ENCODE results near the gene HECW1. TPM values are rescaled to one million over a fixed set of nuclear protein-coding genes. Genes with fewer than 3 reads are reported as not detected.
A peak's percentile ranks its signal among the peaks of the same experiment; 100 is the strongest.

The HECW1 gene
- total and polyA plus RNA-seq, 2 experiments from 2014 or later: 11.0 to 21.8 TPM

DNA sequence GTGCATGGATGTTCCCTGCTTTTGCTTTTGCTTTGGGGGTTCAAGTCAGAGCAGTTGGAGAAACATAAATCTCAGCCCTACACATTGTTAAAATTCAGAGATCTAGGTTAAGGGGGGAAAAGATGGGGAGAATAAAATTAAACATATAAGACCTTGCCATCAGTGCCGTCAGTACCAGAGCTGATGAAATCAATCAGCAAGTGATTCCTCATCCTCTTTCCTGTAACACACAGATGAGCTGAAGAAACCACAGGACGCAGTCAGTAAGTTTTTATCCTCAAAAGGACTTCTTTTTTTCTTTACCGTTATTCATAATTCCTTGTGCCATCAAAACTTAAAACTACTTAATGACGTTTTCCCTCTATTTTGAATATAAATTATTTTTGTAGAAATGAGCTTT lies 5.9 kb downstream of the HECW1 start:
- no peak for DNase-seq (ENCODE audit: low spot score)
- no peak for ATAC-seq

More for the DNA sequence above, 5.9 kb downstream of the HECW1 start:
- Histone ChIP-seq H3K4me2 (0 out of 2 replicates have a peak overlapping the region, but pooled peaks have one; percentile 45), H4K20me1 (replicated peaks; ENCODE audit: insufficient read depth) (no peaks in the 10 kb centered on the region), H3K4me3 (no peak overlapping the region), H2AFZ (no peak overlapping the region), H3K4me1 (ENCODE audit: insufficient read depth) (peaks cover 39% of the 10 kb centered on the region), H3K27me3 (ENCODE audit: insufficient read depth) (peaks cover 4% of the 10 kb centered on the region; the same call in 1 of the 2 replicates), H3K9me2 (ENCODE audit: insufficient read depth) (no peaks in the 10 kb centered on the region), H3K79me2 (replicated peaks; ENCODE audit: insufficient read depth) (peaks cover 25% of the 10 kb centered on the region), H3F3A (replicated peaks; ENCODE audit: low read depth) (no peaks in the 10 kb centered on the region), H3K36me3 (ENCODE audit: insufficient read depth) (no peaks in the 10 kb centered on the region), H3K27ac (ENCODE audit: low read depth) (no peak overlapping the region)
- Mint-ChIP-seq H3K36me3 (ENCODE audit: low read depth) (no peaks in the 10 kb centered on the region), H3K27me3 (ENCODE audit: insufficient read depth, low read depth, poor library complexity) (peaks cover 16% of the 10 kb centered on the region), H3K4me3 (no peak overlapping the region), H3K9me3 (no peaks in the 10 kb centered on the region), H3K4me1 (peaks cover 42% of the 10 kb centered on the region), H3K27ac (no peak overlapping the region)
- TF ChIP-seq, protein P1, sequence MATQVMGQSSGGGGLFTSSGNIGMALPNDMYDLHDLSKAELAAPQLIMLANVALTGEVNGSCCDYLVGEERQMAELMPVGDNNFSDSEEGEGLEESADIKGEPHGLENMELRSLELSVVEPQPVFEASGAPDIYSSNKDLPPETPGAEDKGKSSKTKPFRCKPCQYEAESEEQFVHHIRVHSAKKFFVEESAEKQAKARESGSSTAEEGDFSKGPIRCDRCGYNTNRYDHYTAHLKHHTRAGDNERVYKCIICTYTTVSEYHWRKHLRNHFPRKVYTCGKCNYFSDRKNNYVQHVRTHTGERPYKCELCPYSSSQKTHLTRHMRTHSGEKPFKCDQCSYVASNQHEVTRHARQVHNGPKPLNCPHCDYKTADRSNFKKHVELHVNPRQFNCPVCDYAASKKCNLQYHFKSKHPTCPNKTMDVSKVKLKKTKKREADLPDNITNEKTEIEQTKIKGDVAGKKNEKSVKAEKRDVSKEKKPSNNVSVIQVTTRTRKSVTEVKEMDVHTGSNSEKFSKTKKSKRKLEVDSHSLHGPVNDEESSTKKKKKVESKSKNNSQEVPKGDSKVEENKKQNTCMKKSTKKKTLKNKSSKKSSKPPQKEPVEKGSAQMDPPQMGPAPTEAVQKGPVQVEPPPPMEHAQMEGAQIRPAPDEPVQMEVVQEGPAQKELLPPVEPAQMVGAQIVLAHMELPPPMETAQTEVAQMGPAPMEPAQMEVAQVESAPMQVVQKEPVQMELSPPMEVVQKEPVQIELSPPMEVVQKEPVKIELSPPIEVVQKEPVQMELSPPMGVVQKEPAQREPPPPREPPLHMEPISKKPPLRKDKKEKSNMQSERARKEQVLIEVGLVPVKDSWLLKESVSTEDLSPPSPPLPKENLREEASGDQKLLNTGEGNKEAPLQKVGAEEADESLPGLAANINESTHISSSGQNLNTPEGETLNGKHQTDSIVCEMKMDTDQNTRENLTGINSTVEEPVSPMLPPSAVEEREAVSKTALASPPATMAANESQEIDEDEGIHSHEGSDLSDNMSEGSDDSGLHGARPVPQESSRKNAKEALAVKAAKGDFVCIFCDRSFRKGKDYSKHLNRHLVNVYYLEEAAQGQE (IDR thresholded peaks at IDR 0.05; ENCODE audit: unreplicated experiment): no peak
- TF ChIP-seq, protein P2, sequence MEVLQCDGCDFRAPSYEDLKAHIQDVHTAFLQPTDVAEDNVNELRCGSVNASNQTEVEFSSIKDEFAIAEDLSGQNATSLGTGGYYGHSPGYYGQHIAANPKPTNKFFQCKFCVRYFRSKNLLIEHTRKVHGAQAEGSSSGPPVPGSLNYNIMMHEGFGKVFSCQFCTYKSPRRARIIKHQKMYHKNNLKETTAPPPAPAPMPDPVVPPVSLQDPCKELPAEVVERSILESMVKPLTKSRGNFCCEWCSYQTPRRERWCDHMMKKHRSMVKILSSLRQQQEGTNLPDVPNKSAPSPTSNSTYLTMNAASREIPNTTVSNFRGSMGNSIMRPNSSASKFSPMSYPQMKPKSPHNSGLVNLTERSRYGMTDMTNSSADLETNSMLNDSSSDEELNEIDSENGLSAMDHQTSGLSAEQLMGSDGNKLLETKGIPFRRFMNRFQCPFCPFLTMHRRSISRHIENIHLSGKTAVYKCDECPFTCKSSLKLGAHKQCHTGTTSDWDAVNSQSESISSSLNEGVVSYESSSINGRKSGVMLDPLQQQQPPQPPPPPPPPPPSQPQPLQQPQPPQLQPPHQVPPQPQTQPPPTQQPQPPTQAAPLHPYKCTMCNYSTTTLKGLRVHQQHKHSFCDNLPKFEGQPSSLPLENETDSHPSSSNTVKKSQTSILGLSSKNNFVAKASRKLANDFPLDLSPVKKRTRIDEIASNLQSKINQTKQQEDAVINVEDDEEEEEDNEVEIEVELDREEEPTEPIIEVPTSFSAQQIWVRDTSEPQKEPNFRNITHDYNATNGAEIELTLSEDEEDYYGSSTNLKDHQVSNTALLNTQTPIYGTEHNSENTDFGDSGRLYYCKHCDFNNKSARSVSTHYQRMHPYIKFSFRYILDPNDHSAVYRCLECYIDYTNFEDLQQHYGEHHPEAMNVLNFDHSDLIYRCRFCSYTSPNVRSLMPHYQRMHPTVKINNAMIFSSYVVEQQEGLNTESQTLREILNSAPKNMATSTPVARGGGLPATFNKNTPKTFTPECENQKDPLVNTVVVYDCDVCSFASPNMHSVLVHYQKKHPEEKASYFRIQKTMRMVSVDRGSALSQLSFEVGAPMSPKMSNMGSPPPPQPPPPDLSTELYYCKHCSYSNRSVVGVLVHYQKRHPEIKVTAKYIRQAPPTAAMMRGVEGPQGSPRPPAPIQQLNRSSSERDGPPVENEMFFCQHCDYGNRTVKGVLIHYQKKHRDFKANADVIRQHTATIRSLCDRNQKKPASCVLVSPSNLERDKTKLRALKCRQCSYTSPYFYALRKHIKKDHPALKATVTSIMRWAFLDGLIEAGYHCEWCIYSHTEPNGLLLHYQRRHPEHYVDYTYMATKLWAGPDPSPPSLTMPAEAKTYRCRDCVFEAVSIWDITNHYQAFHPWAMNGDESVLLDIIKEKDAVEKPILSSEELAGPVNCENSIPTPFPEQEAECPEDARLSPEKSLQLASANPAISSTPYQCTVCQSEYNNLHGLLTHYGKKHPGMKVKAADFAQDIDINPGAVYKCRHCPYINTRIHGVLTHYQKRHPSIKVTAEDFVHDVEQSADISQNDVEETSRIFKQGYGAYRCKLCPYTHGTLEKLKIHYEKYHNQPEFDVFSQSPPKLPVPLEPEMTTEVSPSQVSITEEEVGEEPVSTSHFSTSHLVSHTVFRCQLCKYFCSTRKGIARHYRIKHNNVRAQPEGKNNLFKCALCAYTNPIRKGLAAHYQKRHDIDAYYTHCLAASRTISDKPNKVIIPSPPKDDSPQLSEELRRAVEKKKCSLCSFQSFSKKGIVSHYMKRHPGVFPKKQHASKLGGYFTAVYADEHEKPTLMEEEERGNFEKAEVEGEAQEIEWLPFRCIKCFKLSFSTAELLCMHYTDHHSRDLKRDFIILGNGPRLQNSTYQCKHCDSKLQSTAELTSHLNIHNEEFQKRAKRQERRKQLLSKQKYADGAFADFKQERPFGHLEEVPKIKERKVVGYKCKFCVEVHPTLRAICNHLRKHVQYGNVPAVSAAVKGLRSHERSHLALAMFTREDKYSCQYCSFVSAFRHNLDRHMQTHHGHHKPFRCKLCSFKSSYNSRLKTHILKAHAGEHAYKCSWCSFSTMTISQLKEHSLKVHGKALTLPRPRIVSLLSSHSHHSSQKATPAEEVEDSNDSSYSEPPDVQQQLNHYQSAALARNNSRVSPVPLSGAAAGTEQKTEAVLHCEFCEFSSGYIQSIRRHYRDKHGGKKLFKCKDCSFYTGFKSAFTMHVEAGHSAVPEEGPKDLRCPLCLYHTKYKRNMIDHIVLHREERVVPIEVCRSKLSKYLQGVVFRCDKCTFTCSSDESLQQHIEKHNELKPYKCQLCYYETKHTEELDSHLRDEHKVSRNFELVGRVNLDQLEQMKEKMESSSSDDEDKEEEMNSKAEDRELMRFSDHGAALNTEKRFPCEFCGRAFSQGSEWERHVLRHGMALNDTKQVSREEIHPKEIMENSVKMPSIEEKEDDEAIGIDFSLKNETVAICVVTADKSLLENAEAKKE (CRISPR knock-in tag; IDR thresholded peaks at IDR 0.05): no peak
- TF ChIP-seq EZH2phosphoT487 (IDR thresholded peaks at IDR 0.05; ENCODE audit: unreplicated experiment) (no peak), STAT1 (IDR thresholded peaks at IDR 0.05; ENCODE audit: unreplicated experiment) (no peak), CREB1 (CRISPR knock-in tag; IDR thresholded peaks at IDR 0.05; ENCODE audit: low read depth) (no peak), ZNF331 (CRISPR knock-in tag; IDR thresholded peaks at IDR 0.05; ENCODE audit: low read depth) (no peak), JUNB (IDR thresholded peaks at IDR 0.05; ENCODE audit: unreplicated experiment) (no peak), ZNF114 (CRISPR knock-in tag; IDR thresholded peaks at IDR 0.05) (no peak), EZH2 (IDR thresholded peaks at IDR 0.05; ENCODE audit: low read depth, unreplicated experiment) (no peak), POLR2AphosphoS5 (IDR thresholded peaks at IDR 0.05; ENCODE audit: low read depth) (no peak), NANOG (IDR thresholded peaks at IDR 0.05; ENCODE audit: borderline replicate concordance) (no peak)
- TF ChIP-seq, protein P3, sequence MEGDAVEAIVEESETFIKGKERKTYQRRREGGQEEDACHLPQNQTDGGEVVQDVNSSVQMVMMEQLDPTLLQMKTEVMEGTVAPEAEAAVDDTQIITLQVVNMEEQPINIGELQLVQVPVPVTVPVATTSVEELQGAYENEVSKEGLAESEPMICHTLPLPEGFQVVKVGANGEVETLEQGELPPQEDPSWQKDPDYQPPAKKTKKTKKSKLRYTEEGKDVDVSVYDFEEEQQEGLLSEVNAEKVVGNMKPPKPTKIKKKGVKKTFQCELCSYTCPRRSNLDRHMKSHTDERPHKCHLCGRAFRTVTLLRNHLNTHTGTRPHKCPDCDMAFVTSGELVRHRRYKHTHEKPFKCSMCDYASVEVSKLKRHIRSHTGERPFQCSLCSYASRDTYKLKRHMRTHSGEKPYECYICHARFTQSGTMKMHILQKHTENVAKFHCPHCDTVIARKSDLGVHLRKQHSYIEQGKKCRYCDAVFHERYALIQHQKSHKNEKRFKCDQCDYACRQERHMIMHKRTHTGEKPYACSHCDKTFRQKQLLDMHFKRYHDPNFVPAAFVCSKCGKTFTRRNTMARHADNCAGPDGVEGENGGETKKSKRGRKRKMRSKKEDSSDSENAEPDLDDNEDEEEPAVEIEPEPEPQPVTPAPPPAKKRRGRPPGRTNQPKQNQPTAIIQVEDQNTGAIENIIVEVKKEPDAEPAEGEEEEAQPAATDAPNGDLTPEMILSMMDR (conservative IDR thresholded peaks at IDR 0.05; ENCODE audit: low read depth in 2 of 2): no peak
- TF ChIP-seq, protein P4, sequence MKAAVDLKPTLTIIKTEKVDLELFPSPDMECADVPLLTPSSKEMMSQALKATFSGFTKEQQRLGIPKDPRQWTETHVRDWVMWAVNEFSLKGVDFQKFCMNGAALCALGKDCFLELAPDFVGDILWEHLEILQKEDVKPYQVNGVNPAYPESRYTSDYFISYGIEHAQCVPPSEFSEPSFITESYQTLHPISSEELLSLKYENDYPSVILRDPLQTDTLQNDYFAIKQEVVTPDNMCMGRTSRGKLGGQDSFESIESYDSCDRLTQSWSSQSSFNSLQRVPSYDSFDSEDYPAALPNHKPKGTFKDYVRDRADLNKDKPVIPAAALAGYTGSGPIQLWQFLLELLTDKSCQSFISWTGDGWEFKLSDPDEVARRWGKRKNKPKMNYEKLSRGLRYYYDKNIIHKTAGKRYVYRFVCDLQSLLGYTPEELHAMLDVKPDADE (IDR thresholded peaks at IDR 0.05): no peak
